ENCODE results near the gene TMEM119.

DNA sequence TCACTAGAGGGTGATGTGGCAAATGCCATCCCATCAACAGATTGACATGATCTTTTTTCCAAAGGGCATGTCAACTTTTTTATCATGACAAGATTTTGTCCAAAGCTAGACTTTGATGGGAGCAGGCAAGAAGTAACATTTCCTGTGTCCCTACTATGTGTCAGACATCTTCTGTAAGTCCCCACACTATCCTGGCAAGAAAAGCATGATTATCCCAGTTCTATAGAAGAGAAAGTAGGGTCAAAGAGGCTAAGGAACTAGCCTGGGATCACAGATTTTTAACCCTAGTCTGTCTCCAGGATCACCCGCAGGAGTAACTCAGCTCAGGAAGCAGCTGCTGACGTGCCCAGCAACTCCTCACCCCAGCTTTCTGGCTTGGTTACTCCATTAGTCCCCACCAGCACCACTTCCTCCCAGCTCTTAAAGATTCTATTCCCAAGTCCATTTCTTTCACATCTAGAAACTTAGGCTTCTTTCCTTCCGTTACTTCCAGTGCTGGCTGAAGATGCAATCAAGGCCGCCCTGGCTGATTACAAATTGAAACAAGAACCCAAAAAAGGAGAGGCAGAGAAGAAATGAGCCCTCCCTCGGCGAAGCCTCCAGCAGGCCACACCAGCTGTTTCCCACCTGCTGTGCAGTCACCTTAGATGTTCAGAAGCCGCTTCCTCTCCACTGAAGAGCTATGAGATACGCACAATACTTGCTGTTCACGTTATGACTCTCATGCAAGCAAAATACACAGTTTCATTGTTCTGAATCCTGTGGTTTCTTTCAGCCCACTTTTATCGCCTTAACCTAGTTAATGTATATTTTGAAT lies 29.3 kb downstream of the TMEM119 start:
- TF ChIP-seq RCOR1 (IDR thresholded peaks at IDR 0.05; ENCODE audit: insufficient replicate concordance, low read length) (no peak), NFE2L2 (IDR thresholded peaks at IDR 0.05; ENCODE audit: low read depth, low read length) (no peak), CEBPB (IDR thresholded peaks at IDR 0.05; ENCODE audit: low read depth, low read length) (no peak), POLR2A (IDR thresholded peaks at IDR 0.05; ENCODE audit: low read depth, low read length) (no peak), MXI1 (IDR thresholded peaks at IDR 0.05; ENCODE audit: borderline replicate concordance, low read depth, low read length) (no peak)
- TF ChIP-seq, protein P1, sequence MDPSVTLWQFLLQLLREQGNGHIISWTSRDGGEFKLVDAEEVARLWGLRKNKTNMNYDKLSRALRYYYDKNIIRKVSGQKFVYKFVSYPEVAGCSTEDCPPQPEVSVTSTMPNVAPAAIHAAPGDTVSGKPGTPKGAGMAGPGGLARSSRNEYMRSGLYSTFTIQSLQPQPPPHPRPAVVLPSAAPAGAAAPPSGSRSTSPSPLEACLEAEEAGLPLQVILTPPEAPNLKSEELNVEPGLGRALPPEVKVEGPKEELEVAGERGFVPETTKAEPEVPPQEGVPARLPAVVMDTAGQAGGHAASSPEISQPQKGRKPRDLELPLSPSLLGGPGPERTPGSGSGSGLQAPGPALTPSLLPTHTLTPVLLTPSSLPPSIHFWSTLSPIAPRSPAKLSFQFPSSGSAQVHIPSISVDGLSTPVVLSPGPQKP (IDR thresholded peaks at IDR 0.05; ENCODE audit: borderline replicate concordance, low read depth, low read length), result no peak
- TF ChIP-seq, protein P2, sequence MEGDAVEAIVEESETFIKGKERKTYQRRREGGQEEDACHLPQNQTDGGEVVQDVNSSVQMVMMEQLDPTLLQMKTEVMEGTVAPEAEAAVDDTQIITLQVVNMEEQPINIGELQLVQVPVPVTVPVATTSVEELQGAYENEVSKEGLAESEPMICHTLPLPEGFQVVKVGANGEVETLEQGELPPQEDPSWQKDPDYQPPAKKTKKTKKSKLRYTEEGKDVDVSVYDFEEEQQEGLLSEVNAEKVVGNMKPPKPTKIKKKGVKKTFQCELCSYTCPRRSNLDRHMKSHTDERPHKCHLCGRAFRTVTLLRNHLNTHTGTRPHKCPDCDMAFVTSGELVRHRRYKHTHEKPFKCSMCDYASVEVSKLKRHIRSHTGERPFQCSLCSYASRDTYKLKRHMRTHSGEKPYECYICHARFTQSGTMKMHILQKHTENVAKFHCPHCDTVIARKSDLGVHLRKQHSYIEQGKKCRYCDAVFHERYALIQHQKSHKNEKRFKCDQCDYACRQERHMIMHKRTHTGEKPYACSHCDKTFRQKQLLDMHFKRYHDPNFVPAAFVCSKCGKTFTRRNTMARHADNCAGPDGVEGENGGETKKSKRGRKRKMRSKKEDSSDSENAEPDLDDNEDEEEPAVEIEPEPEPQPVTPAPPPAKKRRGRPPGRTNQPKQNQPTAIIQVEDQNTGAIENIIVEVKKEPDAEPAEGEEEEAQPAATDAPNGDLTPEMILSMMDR (conservative IDR thresholded peaks at IDR 0.05; ENCODE audit: low read depth, low read length), result no peak

All from IMR-90 (cell line).